Smooth muscle cell (in vitro differentiated cells): ENCODE measurements around the gene DMBX1. TPM values are rescaled to one million over a fixed set of nuclear protein-coding genes. Genes with fewer than 3 reads are reported as not detected.

Experiments used
- DNase-seq: peaks from one replicate; lab custom pipeline; 2025; ENCODE audit not compliant: unreplicated experiment; lab: John Stamatoyannopoulos, UW
- H2AFZ ChIP-seq: fragments of 200-600 bp; sonication (generic); 2 replicates; pipeline ENCODE4 v1.6.0; 2016; ENCODE audit warnings: antibody characterized with exemption, low read depth, mild to moderate bottlenecking
- H3F3A ChIP-seq: fragments of 200-600 bp; sonication (generic); 2 replicates; pipeline ENCODE4 v1.6.0; 2017; ENCODE audit warnings: antibody characterized with exemption, low read depth
- H3K27ac ChIP-seq: fragments of 200-600 bp; sonication (generic); 2 replicates; pipeline ENCODE4 v1.5.1; 2016; ENCODE audit warnings: low read depth, mild to moderate bottlenecking
- H3K27me3 ChIP-seq: fragments of 200-600 bp; sonication (generic); 2 replicates; pipeline ENCODE4 v1.6.1; 2016; ENCODE audit warnings: low read depth, mild to moderate bottlenecking
- H3K36me3 ChIP-seq: fragments of 200-600 bp; sonication (generic); 2 replicates; pipeline ENCODE4 v1.5.1; 2016; ENCODE audit warnings: low read depth
- H3K4me1 ChIP-seq: fragments of 200-600 bp; sonication (generic); 2 replicates; pipeline ENCODE4 v1.5.1; 2016; ENCODE audit warnings: low read depth
- H3K4me2 ChIP-seq: fragments of 200-600 bp; sonication (generic); 2 replicates; pipeline ENCODE4 v1.6.0; 2016; ENCODE audit warnings: mild to moderate bottlenecking
- H3K4me3 ChIP-seq: fragments of 200-600 bp; sonication (generic); 2 replicates; pipeline ENCODE4 v1.5.1; 2016; ENCODE audit warnings: mild to moderate bottlenecking
- H3K79me2 ChIP-seq: fragments of 200-600 bp; sonication (generic); 2 replicates; pipeline ENCODE4 v1.6.0; 2016; ENCODE audit warnings: low read depth, mild to moderate bottlenecking
- H3K9ac ChIP-seq: fragments of 200-600 bp; sonication (generic); 2 replicates; pipeline ENCODE4 v1.6.0; 2016; ENCODE audit warnings: low read depth
- H3K9me3 ChIP-seq: fragments of 200-600 bp; sonication (generic); replicated peaks from 2 replicates; pipeline ENCODE4 v1.5.1; 2016; ENCODE audit warnings: low read depth
- H4K20me1 ChIP-seq: fragments of 200-600 bp; sonication (generic); 2 replicates; pipeline ENCODE4 v1.6.0; 2016; ENCODE audit warnings: low read depth
- CTCF ChIP-seq: fragments of 200-600 bp; sonication (generic); IDR thresholded peaks from 2 replicates; pipeline ENCODE4 v1.5.1; 2017; ENCODE audit warnings: borderline replicate concordance, mild to moderate bottlenecking, antibody characterized with exemption; ENCODE audit not compliant: insufficient read depth, poor library complexity, severe bottlenecking
- WGBS: methylation state at CpG from one replicate; pipeline ENCODE4 v1.1.7; 2016; ENCODE audit warnings: low lambda C conversion rate; 5-methylcytosine and 5-hydroxymethylcytosine counted together
- polyA plus RNA-seq: library from polyadenylated mRNA; unstranded; fragments of >200 nt; fragmentation: Nextera tagmentation; extraction: Ambion mirVana; gene quantifications from 2 replicates; pipeline ENCODE4 v1.2.1, GENCODE V29; 2016
- total RNA-seq: library from RNA; depleted of rRNA; stranded (reverse); fragments of >200 nt; gene quantifications from 2 replicates; pipeline ENCODE4 v1.2.3, GENCODE V29; 2014

The DMBX1 gene
- total and polyA plus RNA-seq, 2 experiments from 2014 or later, result not detected

DNA sequence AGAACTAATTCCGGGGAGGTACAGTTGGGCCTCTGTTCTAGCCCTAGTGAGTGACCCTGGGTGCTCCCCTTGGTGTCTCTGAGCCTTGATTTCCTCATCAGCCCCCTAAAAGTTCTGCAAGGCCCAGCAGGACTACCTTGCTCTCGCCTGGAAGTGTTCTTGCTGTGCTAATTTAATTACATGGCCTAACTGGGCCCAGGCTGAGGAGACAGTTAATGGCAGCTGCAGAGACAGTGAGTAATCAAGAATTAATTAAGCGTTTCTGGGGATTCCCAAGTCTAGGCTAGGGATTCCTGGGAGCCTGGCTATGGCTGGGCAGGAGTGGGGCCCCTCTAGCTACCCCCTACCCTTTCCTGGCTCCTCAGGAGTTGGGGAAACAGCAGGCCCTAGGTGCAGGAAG is 24.7 kb upstream of the DMBX1 start:
- TF ChIP-seq CTCF, result no peak
- H3K9me3 ChIP-seq, result no peaks in the 10 kb centered on the region
- H3K36me3 ChIP-seq, result no peaks in the 10 kb centered on the region
- no peak for DNase-seq
- peaks cover 68% of the 10 kb centered on the region for H3K27me3 ChIP-seq
- no peaks in the 10 kb centered on the region for H4K20me1 ChIP-seq
- H2AFZ ChIP-seq, result no peak overlapping the region
- no peak overlapping the region for H3K27ac ChIP-seq
- H3K9ac ChIP-seq, result no peak overlapping the region
- no peak overlapping the region for H3K4me3 ChIP-seq
- no peaks in the 10 kb centered on the region for H3K79me2 ChIP-seq
- 59% methylated on average over 3 of the region's 3 CpGs for WGBS
- H3K4me2 ChIP-seq, result no peak overlapping the region
- peaks cover 3% of the 10 kb centered on the region for H3F3A ChIP-seq
- H3K4me1 ChIP-seq, result peaks cover 23% of the 10 kb centered on the region

- peaks cover 3% of the 10 kb centered on the region for H3F3A ChIP-seq
- no peaks in the 10 kb centered on the region for H3K79me2 ChIP-seq
- H3K4me1 ChIP-seq, result peaks cover 20% of the 10 kb centered on the region
- H4K20me1 ChIP-seq, result no peaks in the 10 kb centered on the region
- DNase-seq, result no peak
- 16% methylated on average over 15 of the region's 20 CpGs for WGBS
- peak overlapping the region; percentile 72 for H3K4me3 ChIP-seq
- H2AFZ ChIP-seq, result no peak overlapping the region
- no peaks in the 10 kb centered on the region for H3K36me3 ChIP-seq
- peaks cover 69% of the 10 kb centered on the region for H3K27me3 ChIP-seq
- peak overlapping the region; percentile 98 for H3K4me2 ChIP-seq
- H3K9me3 ChIP-seq, result no peaks in the 10 kb centered on the region
- H3K27ac ChIP-seq, result no peak overlapping the region
- TF ChIP-seq CTCF, result no peak
- no peak overlapping the region for H3K9ac ChIP-seq
Observed at GRCh38 chr1:46465981-46466476, 23.6 kb upstream of the DMBX1 start.

GRCh38 chr1:46466477-46467182 is 23.0 kb upstream of the DMBX1 start:
- WGBS, result 3% methylated on average over 64 of the region's 84 CpGs
- H3K36me3 ChIP-seq, result no peaks in the 10 kb centered on the region
- peak overlapping the region; percentile 98 for H2AFZ ChIP-seq
- H3K27ac ChIP-seq, result no peak overlapping the region
- H3K4me3 ChIP-seq, result peak overlapping the region; percentile 72
- peak; percentile 30 for DNase-seq
- H3K79me2 ChIP-seq, result no peaks in the 10 kb centered on the region
- H3K9me3 ChIP-seq, result no peaks in the 10 kb centered on the region
- H4K20me1 ChIP-seq, result no peaks in the 10 kb centered on the region
- no peak overlapping the region for H3K9ac ChIP-seq
- H3F3A ChIP-seq, result peaks cover 3% of the 10 kb centered on the region
- H3K4me1 ChIP-seq, result peaks cover 20% of the 10 kb centered on the region
- TF ChIP-seq CTCF, result no peak
- peaks cover 69% of the 10 kb centered on the region for H3K27me3 ChIP-seq
- peak overlapping the region; percentile 98 for H3K4me2 ChIP-seq

DNA sequence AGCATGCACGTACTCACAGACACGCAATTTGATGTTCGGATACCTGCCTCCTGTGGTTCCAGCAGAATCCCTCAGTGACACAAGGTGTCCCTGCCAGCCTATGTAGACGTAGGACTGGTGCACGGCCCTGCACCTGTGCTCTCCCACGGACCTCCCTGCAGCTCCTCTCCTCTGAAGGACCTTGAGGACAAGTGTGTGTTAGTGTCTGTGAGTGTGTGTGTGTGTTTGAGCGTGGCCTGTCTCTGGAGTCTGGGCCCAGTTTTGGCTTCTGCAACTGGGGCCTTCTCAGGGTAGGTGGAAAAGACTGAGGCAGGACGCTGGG is 22.5 kb upstream of the DMBX1 start:
- WGBS, result 29% methylated on average over 8 of the region's 8 CpGs
- H3K4me1 ChIP-seq, result peaks cover 15% of the 10 kb centered on the region
- H3K27me3 ChIP-seq, result peaks cover 72% of the 10 kb centered on the region
- no peak for TF ChIP-seq CTCF
- H3K4me2 ChIP-seq, result peak overlapping the region; percentile 98
- H3K79me2 ChIP-seq, result no peaks in the 10 kb centered on the region
- no peak overlapping the region for H2AFZ ChIP-seq
- H3K4me3 ChIP-seq, result peak overlapping the region; percentile 72
- H3K36me3 ChIP-seq, result no peaks in the 10 kb centered on the region
- H3K9ac ChIP-seq, result no peak overlapping the region
- H3K9me3 ChIP-seq, result no peaks in the 10 kb centered on the region
- peaks cover 3% of the 10 kb centered on the region for H3F3A ChIP-seq
- no peak overlapping the region for H3K27ac ChIP-seq
- H4K20me1 ChIP-seq, result no peaks in the 10 kb centered on the region
- no peak for DNase-seq
